ENCODE data around the gene EPHB2. TPM values are rescaled to one million over a fixed set of nuclear protein-coding genes. Genes with fewer than 3 reads are reported as not detected.
"Not testable (repeated sequence)": the region's sequence is repeated elsewhere in the genome, so short reads cannot be mapped to it uniquely, and the experiment has no call there.

Gene EPHB2
- total RNA-seq, 4 donors from 2014 or later, result 0.32 to 4.0 (median 1.7) TPM

DNA sequence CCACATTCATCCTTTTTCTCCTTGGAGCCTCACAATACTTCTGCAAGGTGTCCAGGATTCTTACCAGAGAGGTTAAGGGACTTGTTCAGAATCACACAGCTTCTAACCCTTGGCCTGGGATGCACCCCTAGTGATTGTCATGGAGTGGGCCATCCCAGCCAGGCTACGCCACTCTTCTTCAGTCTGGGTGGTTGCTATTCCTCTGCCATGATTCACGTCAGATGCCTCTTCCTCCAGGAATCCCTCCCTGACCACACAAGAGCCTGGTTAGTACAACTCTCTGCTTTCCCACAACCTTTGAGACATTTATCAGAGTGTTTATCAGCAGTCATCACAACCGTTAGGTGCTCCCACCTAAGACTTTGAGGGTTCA, 121.8 kb downstream of the EPHB2 start:
- no peak for TF ChIP-seq POLR2A (IDR thresholded peaks at IDR 0.05)
- TF ChIP-seq EP300 (IDR thresholded peaks at IDR 0.05), result no peak
- TF ChIP-seq, protein P1, sequence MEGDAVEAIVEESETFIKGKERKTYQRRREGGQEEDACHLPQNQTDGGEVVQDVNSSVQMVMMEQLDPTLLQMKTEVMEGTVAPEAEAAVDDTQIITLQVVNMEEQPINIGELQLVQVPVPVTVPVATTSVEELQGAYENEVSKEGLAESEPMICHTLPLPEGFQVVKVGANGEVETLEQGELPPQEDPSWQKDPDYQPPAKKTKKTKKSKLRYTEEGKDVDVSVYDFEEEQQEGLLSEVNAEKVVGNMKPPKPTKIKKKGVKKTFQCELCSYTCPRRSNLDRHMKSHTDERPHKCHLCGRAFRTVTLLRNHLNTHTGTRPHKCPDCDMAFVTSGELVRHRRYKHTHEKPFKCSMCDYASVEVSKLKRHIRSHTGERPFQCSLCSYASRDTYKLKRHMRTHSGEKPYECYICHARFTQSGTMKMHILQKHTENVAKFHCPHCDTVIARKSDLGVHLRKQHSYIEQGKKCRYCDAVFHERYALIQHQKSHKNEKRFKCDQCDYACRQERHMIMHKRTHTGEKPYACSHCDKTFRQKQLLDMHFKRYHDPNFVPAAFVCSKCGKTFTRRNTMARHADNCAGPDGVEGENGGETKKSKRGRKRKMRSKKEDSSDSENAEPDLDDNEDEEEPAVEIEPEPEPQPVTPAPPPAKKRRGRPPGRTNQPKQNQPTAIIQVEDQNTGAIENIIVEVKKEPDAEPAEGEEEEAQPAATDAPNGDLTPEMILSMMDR (IDR thresholded peaks at IDR 0.05), result no peak
- no peak for TF ChIP-seq POLR2AphosphoS5 (IDR thresholded peaks at IDR 0.05)
- no peaks in the 10 kb centered on the region for H3K36me3 ChIP-seq
- no peak for DNase-seq (ENCODE audit: low spot score in 2 of 2)
- H3K27me3 ChIP-seq, result no peaks in the 10 kb centered on the region
- no peak overlapping the region for H3K4me3 ChIP-seq
- H3K27ac ChIP-seq, result peak overlapping the region; percentile 83
- H3K4me1 ChIP-seq, result peaks cover 46% of the 10 kb centered on the region
- 94% methylated on average over 3 of the region's 3 CpGs for WGBS
- no peaks in the 10 kb centered on the region for H3K9me3 ChIP-seq

DNA sequence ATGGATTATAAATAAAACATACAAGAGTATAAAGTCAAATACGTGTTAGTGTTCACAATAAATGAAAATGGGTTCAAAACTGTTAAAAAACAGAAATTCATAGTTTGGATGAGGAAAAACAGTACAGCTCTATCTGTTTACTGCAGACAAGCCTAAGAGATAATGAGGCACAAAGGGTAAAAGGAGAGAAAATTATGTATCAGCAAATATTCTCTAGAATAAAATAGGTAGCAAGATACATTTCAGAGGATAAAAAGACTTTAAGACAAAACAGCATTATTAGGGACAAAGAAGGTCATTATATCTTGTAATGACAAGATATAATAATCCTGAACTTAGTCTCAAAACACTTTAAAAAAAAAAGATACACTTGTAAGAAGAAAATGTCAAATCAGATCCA, 123.1 kb downstream of the EPHB2 start:
- H3K27ac ChIP-seq, result no peak overlapping the region
- TF ChIP-seq POLR2A (IDR thresholded peaks at IDR 0.05) (no peak), POLR2AphosphoS5 (IDR thresholded peaks at IDR 0.05) (no peak), EP300 (IDR thresholded peaks at IDR 0.05) (no peak)
- TF ChIP-seq, protein P1 (IDR thresholded peaks at IDR 0.05), result no peak
- no peaks in the 10 kb centered on the region for H3K9me3 ChIP-seq
- no peak for DNase-seq (ENCODE audit: low spot score in 2 of 2)
- H3K4me1 ChIP-seq, result peaks cover 33% of the 10 kb centered on the region
- no peaks in the 10 kb centered on the region for H3K27me3 ChIP-seq
- WGBS, result 100% methylated on average over 1 of the region's 1 CpG
- H3K4me3 ChIP-seq, result no peak overlapping the region
- no peaks in the 10 kb centered on the region for H3K36me3 ChIP-seq

DNA sequence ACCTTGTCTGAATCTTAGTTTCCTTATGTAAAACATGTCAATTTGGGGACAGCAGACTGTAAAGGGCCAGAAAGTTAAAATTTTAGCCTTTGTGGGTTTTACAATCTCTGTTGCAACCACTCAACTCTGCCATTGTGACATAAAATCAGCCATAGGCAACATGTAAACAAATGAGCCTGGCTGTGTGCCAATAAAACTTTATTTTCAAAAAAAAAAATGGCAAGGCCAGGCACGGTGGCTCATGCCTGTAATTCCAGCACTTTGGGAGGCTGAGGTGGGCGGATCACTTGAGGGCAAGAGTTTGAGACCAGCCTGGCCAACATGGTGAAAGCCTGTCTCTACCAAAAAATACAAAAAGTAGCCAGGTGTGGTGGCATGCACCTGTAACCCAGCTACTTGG, 123.8 kb downstream of the EPHB2 start:
- H3K27me3 ChIP-seq; DNase-seq (ENCODE audit: low spot score in 2 of 2); H3K36me3 ChIP-seq; H3K4me3 ChIP-seq; H3K9me3 ChIP-seq; H3K27ac ChIP-seq: not testable (repeated sequence)
- H3K4me1 ChIP-seq, result peaks cover 26% of the 10 kb centered on the region
- 57% methylated on average over 2 of the region's 2 CpGs for WGBS

GRCh38 chr1:22835636-22836319, 125.1 kb downstream of the EPHB2 start:
- H3K36me3 ChIP-seq, result no peaks in the 10 kb centered on the region
- DNase-seq (ENCODE audit: low spot score in 2 of 2), result no peak
- H3K9me3 ChIP-seq, result no peaks in the 10 kb centered on the region
- 80% methylated on average over 23 of the region's 24 CpGs for WGBS
- no peaks in the 10 kb centered on the region for H3K27me3 ChIP-seq
- H3K27ac ChIP-seq, result no peak overlapping the region
- peaks cover 19% of the 10 kb centered on the region for H3K4me1 ChIP-seq
- TF ChIP-seq POLR2A (IDR thresholded peaks at IDR 0.05) (no peak), POLR2AphosphoS5 (IDR thresholded peaks at IDR 0.05) (no peak), EP300 (IDR thresholded peaks at IDR 0.05) (no peak)
- TF ChIP-seq, protein P1 (IDR thresholded peaks at IDR 0.05), result no peak
- no peak overlapping the region for H3K4me3 ChIP-seq

GRCh38 chr1:22836850-22837249, 126.2 kb downstream of the EPHB2 start:
- no peaks in the 10 kb centered on the region for H3K27me3 ChIP-seq
- no peak overlapping the region for H3K27ac ChIP-seq
- H3K4me1 ChIP-seq, result peaks cover 13% of the 10 kb centered on the region
- TF ChIP-seq POLR2AphosphoS5 (IDR thresholded peaks at IDR 0.05), result no peak
- TF ChIP-seq EP300 (IDR thresholded peaks at IDR 0.05), result no peak
- TF ChIP-seq, protein P1 (IDR thresholded peaks at IDR 0.05), result no peak
- TF ChIP-seq POLR2A (IDR thresholded peaks at IDR 0.05), result no peak
- DNase-seq (ENCODE audit: low spot score in 2 of 2), result no peak
- WGBS, result 83% methylated on average over 5 of the region's 5 CpGs
- H3K4me3 ChIP-seq, result no peak overlapping the region
- no peaks in the 10 kb centered on the region for H3K36me3 ChIP-seq
- no peaks in the 10 kb centered on the region for H3K9me3 ChIP-seq

GRCh38 chr1:22837332-22837731, 126.7 kb downstream of the EPHB2 start:
- TF ChIP-seq POLR2A (IDR thresholded peaks at IDR 0.05) (no peak), EP300 (IDR thresholded peaks at IDR 0.05) (no peak), POLR2AphosphoS5 (IDR thresholded peaks at IDR 0.05) (no peak)
- TF ChIP-seq, protein P1 (IDR thresholded peaks at IDR 0.05), result no peak
- Histone ChIP-seq H3K9me3 (no peaks in the 10 kb centered on the region), H3K27me3 (no peaks in the 10 kb centered on the region), H3K27ac (no peak overlapping the region), H3K36me3 (no peaks in the 10 kb centered on the region), H3K4me3 (no peak overlapping the region), H3K4me1 (peaks cover 15% of the 10 kb centered on the region)
- no peak for DNase-seq (ENCODE audit: low spot score in 2 of 2)
- 94% methylated on average over 3 of the region's 3 CpGs for WGBS

Data from suprapubic skin (tissue), 4 donors.